Stomach (tissue), 9 donors: ENCODE data around the gene CSGALNACT2. TPM values are rescaled to one million over a fixed set of nuclear protein-coding genes. Genes with fewer than 3 reads are reported as not detected.

Source experiments
- DNase-seq, 2 donors: peaks; one replicate each; pipeline versions ENCODE4 v3.0.0 to v3.0.0-alpha.2; 2013 to 2019
- H3K27ac ChIP-seq, 5 donors: fragments of 200-600 bp in 4 of 5; sonication (generic) in 4 of 5; one replicate each; pipeline ENCODE4 v1.5.1; 2013 to 2019; ENCODE audit warnings: mild to moderate bottlenecking in 1 of 5, moderate library complexity in 1 of 5
- H3K27me3 ChIP-seq, 3 donors: fragments of 200-600 bp; sonication (generic); one replicate each; pipeline ENCODE4 v1.5.1; 2017 to 2019; ENCODE audit warnings: mixed run types in 1 of 3
- H3K36me3 ChIP-seq, 4 donors: fragments of 200-600 bp; sonication (generic); 1 replicate in 3 of 4; 2 replicates in 1 of 4; pipeline ENCODE4 v1.5.1; 2016 to 2019
- H3K4me1 ChIP-seq, 4 donors: fragments of 200-600 bp; sonication (generic); one replicate each; pipeline ENCODE4 v1.5.1; 2016 to 2019
- H3K4me3 ChIP-seq, 4 donors: fragments of 200-600 bp; sonication (generic) in 3 of 4; one replicate each; pipeline ENCODE4 v1.5.1; 2016 to 2019; ENCODE audit warnings: mild to moderate bottlenecking in 1 of 4
- H3K9me3 ChIP-seq, 4 donors: fragments of 200-600 bp; sonication (generic); one replicate each; pipeline ENCODE4 v1.5.1; 2016 to 2019
- CTCF ChIP-seq, 7 experiments: fragments of 450-650 bp in 4 of 7; fragments of 200-600 bp in 3 of 7; sonication (generic) in 3 of 7; IDR thresholded peaks; one replicate each; pipeline ENCODE4 v1.5.1; 2016 to 2019; ENCODE audit warnings: antibody characterized with exemption in 7 of 7, control low read depth in 2 of 7, mild to moderate bottlenecking in 1 of 7
- EP300 ChIP-seq: sonication (generic); formaldehyde crosslinking; IDR thresholded peaks from one replicate; pipeline ENCODE4 v1.6.1; 2017; ENCODE audit warnings: antibody characterized with exemption
- POLR2A ChIP-seq, 4 donors: fragments of 450-650 bp; IDR thresholded peaks; one replicate each; pipeline ENCODE4 v1.6.1; 2016; ENCODE audit warnings: antibody characterized with exemption in 4 of 4, control low read depth in 2 of 4, mild to moderate bottlenecking in 1 of 4, moderate library complexity in 1 of 4
- POLR2AphosphoS5 ChIP-seq, 3 donors: sonication (generic); formaldehyde crosslinking; IDR thresholded peaks; one replicate each; pipeline ENCODE4 v1.6.1; 2016; ENCODE audit warnings: antibody characterized with exemption in 3 of 3
- WGBS, 5 donors: extraction: QIAGEN DNeasy Blood & Tissue Kit in 3 of 5; methylation state at CpG; one replicate each; pipeline versions ENCODE4 v1.1.5 to v1.1.7; 2013 to 2018; 5-methylcytosine and 5-hydroxymethylcytosine counted together
- intact Hi-C: fragments of 100-400 bp; cut with DNase I; formaldehyde crosslinking; loops from one replicate; pipeline ENCODE4 v1.15.1; 2023; ENCODE audit warnings: low total_unique reads
- polyA plus RNA-seq, 3 donors: library from polyadenylated mRNA; stranded (reverse); fragments of 200-250 nt; gene quantifications; one replicate each; pipeline ENCODE4 v1.2.3, GENCODE V29; 2013
- total RNA-seq, 5 donors: library from RNA; depleted of rRNA; stranded (reverse); fragments of >200 nt; gene quantifications; one replicate each; pipeline versions ENCODE4 v1.1.0 to v1.2.3, GENCODE V29; 2014 to 2016
- donor health status: healthy with polysubstance abuse.
- donor health status: Bipolar disorder and iron deficiency.
- donor health status: healthy.

Gene CSGALNACT2
- total and polyA plus RNA-seq, 8 donors = 2.0 to 30.1 (median 7.8) TPM

- no peak overlapping the region for H3K4me3 ChIP-seq
- no peak overlapping the region for H3K27ac ChIP-seq
- no peaks in the 10 kb centered on the region for H3K4me1 ChIP-seq
- intact Hi-C loops = no loop called here
- TF ChIP-seq EP300 (no peak), POLR2AphosphoS5 (IDR thresholded peaks at IDR 0.05) (no peak), POLR2A (IDR thresholded peaks at IDR 0.05) (no peak), CTCF (IDR thresholded peaks at IDR 0.05) (no peak)
- no peak for DNase-seq
- peaks cover 0 to 58% (median 0%) of the 10 kb centered on the region in 3 donors for H3K27me3 ChIP-seq
- H3K9me3 ChIP-seq = no peaks in the 10 kb centered on the region
- 78 to 88% (median 81%) methylated on average over 15 of the region's 15 CpGs for WGBS, 5 donors
- no peaks in the 10 kb centered on the region for H3K36me3 ChIP-seq
Observed at GRCh38 chr10:43216931-43217562, 78.8 kb downstream of the CSGALNACT2 start.

GRCh38 chr10:43217563-43218205, 79.4 kb downstream of the CSGALNACT2 start:
- intact Hi-C loops = no loop called here
- Histone ChIP-seq H3K27ac (no peak overlapping the region), H3K36me3 (no peaks in the 10 kb centered on the region), H3K9me3 (no peaks in the 10 kb centered on the region), H3K4me1 (no peaks in the 10 kb centered on the region), H3K27me3 (peaks cover 0 to 58% (median 0%) of the 10 kb centered on the region in 3 donors), H3K4me3 (no peak overlapping the region)
- no peak for TF ChIP-seq EP300
- TF ChIP-seq POLR2A (IDR thresholded peaks at IDR 0.05) = no peak
- no peak for TF ChIP-seq CTCF (IDR thresholded peaks at IDR 0.05)
- no peak for TF ChIP-seq POLR2AphosphoS5 (IDR thresholded peaks at IDR 0.05)
- DNase-seq = no peak
- 69 to 86% (median 79%) methylated on average over 8 to 10 of the region's 10 CpGs for WGBS, 5 donors

GRCh38 chr10:43218206-43218950, 80.1 kb downstream of the CSGALNACT2 start:
- no peak for DNase-seq
- intact Hi-C loops = no loop called here
- Histone ChIP-seq H3K9me3 (no peaks in the 10 kb centered on the region), H3K27ac (no peak overlapping the region), H3K36me3 (no peaks in the 10 kb centered on the region), H3K27me3 (peaks cover 0 to 58% (median 0%) of the 10 kb centered on the region in 3 donors), H3K4me3 (no peak overlapping the region), H3K4me1 (no peaks in the 10 kb centered on the region)
- WGBS, 5 donors = 82 to 86% (median 84%) methylated on average over 15 to 18 of the region's 18 CpGs
- TF ChIP-seq CTCF (IDR thresholded peaks at IDR 0.05) (no peak), POLR2A (IDR thresholded peaks at IDR 0.05) (no peak), EP300 (no peak), POLR2AphosphoS5 (IDR thresholded peaks at IDR 0.05) (no peak)

- peaks cover 0 to 58% (median 0%) of the 10 kb centered on the region in 3 donors for H3K27me3 ChIP-seq
- no peak for DNase-seq
Observed at GRCh38 chr10:43218951-43219837, 80.9 kb downstream of the CSGALNACT2 start.

More at GRCh38 chr10:43218951-43219837, 80.9 kb downstream of the CSGALNACT2 start:
- Histone ChIP-seq H3K9me3 (no peaks in the 10 kb centered on the region), H3K4me3 (no peak overlapping the region), H3K36me3 (no peaks in the 10 kb centered on the region), H3K27ac (no peak overlapping the region), H3K4me1 (no peaks in the 10 kb centered on the region)
- intact Hi-C loops = no loop called here
- no peak for TF ChIP-seq POLR2A (IDR thresholded peaks at IDR 0.05)
- 77 to 89% (median 80%) methylated on average over 15 to 18 of the region's 18 CpGs for WGBS, 5 donors
